HCT116 (cell line): ENCODE measurements around the gene PDE8A. TPM values are rescaled to one million over a fixed set of nuclear protein-coding genes. Genes with fewer than 3 reads are reported as not detected.

ENCODE experiments used
- ATAC-seq: fragments of 200-7000 bp; cut with Tn5 transposase; 2 replicates; pipeline ENCODE4 v1.9.1; 2020; ENCODE audit warnings: mild to moderate bottlenecking, moderate library complexity
- BruUV-seq: library from RNA; stranded (reverse); fragments of 400-500 nt; replicated peaks from 2 replicates; lab custom pipeline; 2021; lab: Mats Ljungman, UMichigan
- CTCF ChIA-PET: fragments of 300-600 bp; sonication (Branson Sonifier 250); formaldehyde crosslinking; loops from one replicate; lab custom pipeline; 2021; ENCODE audit warnings: antibody characterized with exemption; lab: Charles Lee
- POLR2A ChIA-PET: fragments of 300-600, 350-600 bp; sonication (Branson Sonifier 250); formaldehyde crosslinking; loops from one replicate; lab custom pipeline; 2021; ENCODE audit warnings: antibody characterized with exemption; lab: Charles Lee
- RAD21 ChIA-PET, 2 experiments: fragments of 300-600 bp; sonication (Branson Sonifier 250); formaldehyde crosslinking; loops; one replicate each; lab custom pipeline; 2023; ENCODE audit warnings: low total read pairs in 2 of 2; ENCODE audit not compliant: uncharacterized antibody in 2 of 2, unreplicated experiment in 2 of 2, low non-redundant PET in 1 of 2; lab: Charles Lee
- DNase-seq: peaks from one replicate; pipeline ENCODE4 v3.0.0-alpha.2; 2010; ENCODE audit warnings: low read depth, low spot score
- H2AFZ ChIP-seq: fragments of 200-600 bp; shearing (Covaris generic), sonication (generic); 2 replicates; pipeline ENCODE4 v1.6.1; 2017; ENCODE audit warnings: low read depth, mixed run types, mixed read lengths, antibody characterized with exemption, low read length; ENCODE audit not compliant: poor library complexity, severe bottlenecking
- H3K27ac ChIP-seq: 2 replicates; pipeline ENCODE4 v1.5.1; 2012; ENCODE audit warnings: low read depth, low read length
- H3K27me3 ChIP-seq: fragments of 200-600 bp; sonication (generic); 2 replicates; pipeline ENCODE4 v1.6.1; 2016; ENCODE audit warnings: mixed run types, low read length, mixed read lengths; ENCODE audit not compliant: insufficient read depth
- H3K36me3 ChIP-seq, 2 experiments: fragments of 200-500 bp in 1 of 2; fragments of 200-600 bp in 1 of 2; sonication (Bioruptor generic) in 1 of 2; sonication (generic) in 1 of 2; 2 replicates each; pipeline versions ENCODE4 v1.5.1 to v1.6.1; 2014 to 2016; ENCODE audit warnings: low read length in 2 of 2, inconsistent platforms in 1 of 2, mixed read lengths in 1 of 2, mixed run types in 1 of 2; ENCODE audit not compliant: insufficient read depth in 2 of 2, control insufficient read depth in 1 of 2
- H3K4me1 ChIP-seq, 2 experiments: fragments of 200-600 bp in 1 of 2; sonication (generic) in 1 of 2; 2 replicates each; pipeline versions ENCODE4 v1.5.1 to v1.6.1; 2012 to 2017; ENCODE audit warnings: low read length in 2 of 2, inconsistent platforms in 1 of 2, mild to moderate bottlenecking in 1 of 2, mixed read lengths in 1 of 2, mixed run types in 1 of 2, moderate library complexity in 1 of 2; ENCODE audit not compliant: insufficient read depth in 2 of 2, control insufficient read depth in 1 of 2
- H3K4me2 ChIP-seq: fragments of 200-600 bp; sonication (generic); 2 replicates; pipeline ENCODE4 v1.6.1; 2017; ENCODE audit warnings: mixed run types, low read length, mixed read lengths
- H3K4me3 ChIP-seq, 2 experiments: fragments of 200-600 bp in 1 of 2; sonication (generic) in 1 of 2; replicated peaks in 1 of 2; 2 replicates each; pipeline ENCODE4 v1.5.1; 2011 to 2016; ENCODE audit warnings: low read length in 2 of 2, control low read depth in 1 of 2, low read depth in 1 of 2, mild to moderate bottlenecking in 1 of 2, mixed read lengths in 1 of 2, mixed run types in 1 of 2
- H3K79me2 ChIP-seq: fragments of 200-600 bp; sonication (generic); 2 replicates; pipeline ENCODE4 v1.6.1; 2017; ENCODE audit warnings: mild to moderate bottlenecking, mixed run types, low read length, moderate library complexity, mixed read lengths; ENCODE audit not compliant: insufficient read depth
- H3K9ac ChIP-seq: fragments of 200-600 bp; sonication (generic); 2 replicates; pipeline ENCODE4 v1.6.1; 2016; ENCODE audit warnings: low read length, mixed read lengths
- H3K9me2 ChIP-seq: fragments of 200-600 bp; sonication (generic), shearing (Covaris generic); 2 replicates; pipeline ENCODE4 v1.6.1; 2017; ENCODE audit warnings: mixed run types, mild to moderate bottlenecking, moderate library complexity; ENCODE audit not compliant: insufficient read depth
- H3K9me3 ChIP-seq, 2 experiments: fragments of 200-500 bp in 1 of 2; fragments of 200-600 bp in 1 of 2; sonication (Bioruptor generic) in 1 of 2; sonication (generic) in 1 of 2; 2 replicates each; pipeline ENCODE4 v1.6.1; 2014 to 2017; ENCODE audit warnings: low read length in 2 of 2, mixed read lengths in 2 of 2, inconsistent platforms in 1 of 2, low read depth in 1 of 2, mild to moderate bottlenecking in 1 of 2, mixed run types in 1 of 2, moderate library complexity in 1 of 2; ENCODE audit not compliant: control insufficient read depth in 1 of 2, insufficient read depth in 1 of 2
- H4K20me1 ChIP-seq: fragments of 200-600 bp; sonication (generic), shearing (Covaris generic); 2 replicates; pipeline ENCODE4 v1.6.1; 2017; ENCODE audit warnings: mixed run types, mild to moderate bottlenecking, moderate library complexity; ENCODE audit not compliant: insufficient read depth
- EZH2 ChIP-seq: fragments of 200-600 bp; sonication (generic); IDR thresholded peaks from 2 replicates; pipeline ENCODE4 v1.6.1; 2017; ENCODE audit warnings: antibody characterized with exemption, mixed run types
- MAX ChIP-seq: IDR thresholded peaks from 2 replicates; pipeline ENCODE4 v1.6.1; 2012
- POLR2A ChIP-seq: IDR thresholded peaks from 2 replicates; pipeline ENCODE4 v1.7.0; 2011; ENCODE audit warnings: borderline replicate concordance; ENCODE audit not compliant: insufficient read depth, insufficient read length; ENCODE audit errors: extremely low read depth
- REST ChIP-seq: IDR thresholded peaks from 2 replicates; pipeline ENCODE4 v1.6.1; 2012; ENCODE audit warnings: low read depth
- SRF ChIP-seq: IDR thresholded peaks from 2 replicates; pipeline ENCODE4 v1.6.1; 2012; ENCODE audit warnings: low read depth
- TCF7L2 ChIP-seq: IDR thresholded peaks from 2 replicates; pipeline ENCODE4 v1.7.0; 2011; ENCODE audit warnings: borderline replicate concordance, inconsistent platforms; ENCODE audit not compliant: insufficient read depth, insufficient read length; ENCODE audit errors: extremely low read depth
- YY1 ChIP-seq: IDR thresholded peaks from 2 replicates; pipeline ENCODE4 v1.6.1; 2011; ENCODE audit warnings: low read length, low read depth, moderate library complexity, mild to moderate bottlenecking; ENCODE audit not compliant: insufficient replicate concordance; ENCODE audit errors: extremely low read depth
- ZFX ChIP-seq: fragments of 450-650 bp; IDR thresholded peaks from 2 replicates; pipeline ENCODE4 v1.6.1; 2017
- ZNF274 ChIP-seq: fragments of 200-500 bp; sonication (Bioruptor generic); IDR thresholded peaks from 2 replicates; pipeline ENCODE4 v1.6.1; 2014; ENCODE audit warnings: mild to moderate bottlenecking, low read depth, low read length, inconsistent platforms
- intact Hi-C: fragments of 100-400 bp; cut with micrococcal nuclease; formaldehyde crosslinking; loops from 2 replicates; pipeline ENCODE4 v1.10.0; 2022
- total RNA-seq: library from RNA; stranded (reverse); gene quantifications from one replicate; pipeline ENCODE4 v1.2.1, GENCODE V29; 2021; ENCODE audit not compliant: unreplicated experiment
- TF ChIP-seq, protein P1 (sequence below): IDR thresholded peaks from 2 replicates; pipeline ENCODE4 v1.6.1; 2011; ENCODE audit warnings: mild to moderate bottlenecking, low read length, moderate library complexity; ENCODE audit not compliant: insufficient replicate concordance; ENCODE audit errors: extremely low read depth

The PDE8A gene
- total RNA-seq, 1 experiment from 2014 or later, result 37.8 TPM

GRCh38 chr15:85157344-85157743 lies 175.7 kb downstream of the PDE8A start:
- H2AFZ ChIP-seq, result no peak overlapping the region
- no peaks in the 10 kb centered on the region for H4K20me1 ChIP-seq
- no peaks in the 10 kb centered on the region for H3K79me2 ChIP-seq
- H3K27me3 ChIP-seq, result no peaks in the 10 kb centered on the region
- ATAC-seq (no peak), DNase-seq (no peak)
- no peak overlapping the region for H3K9ac ChIP-seq
- TF ChIP-seq MAX, result no peak
- no peak for TF ChIP-seq ZFX
- TF ChIP-seq, protein P1, sequence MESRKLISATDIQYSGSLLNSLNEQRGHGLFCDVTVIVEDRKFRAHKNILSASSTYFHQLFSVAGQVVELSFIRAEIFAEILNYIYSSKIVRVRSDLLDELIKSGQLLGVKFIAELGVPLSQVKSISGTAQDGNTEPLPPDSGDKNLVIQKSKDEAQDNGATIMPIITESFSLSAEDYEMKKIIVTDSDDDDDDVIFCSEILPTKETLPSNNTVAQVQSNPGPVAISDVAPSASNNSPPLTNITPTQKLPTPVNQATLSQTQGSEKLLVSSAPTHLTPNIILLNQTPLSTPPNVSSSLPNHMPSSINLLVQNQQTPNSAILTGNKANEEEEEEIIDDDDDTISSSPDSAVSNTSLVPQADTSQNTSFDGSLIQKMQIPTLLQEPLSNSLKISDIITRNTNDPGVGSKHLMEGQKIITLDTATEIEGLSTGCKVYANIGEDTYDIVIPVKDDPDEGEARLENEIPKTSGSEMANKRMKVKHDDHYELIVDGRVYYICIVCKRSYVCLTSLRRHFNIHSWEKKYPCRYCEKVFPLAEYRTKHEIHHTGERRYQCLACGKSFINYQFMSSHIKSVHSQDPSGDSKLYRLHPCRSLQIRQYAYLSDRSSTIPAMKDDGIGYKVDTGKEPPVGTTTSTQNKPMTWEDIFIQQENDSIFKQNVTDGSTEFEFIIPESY, result no peak
- no peak for TF ChIP-seq REST
- no peak for TF ChIP-seq ZNF274
- TF ChIP-seq SRF, result no peak
- TF ChIP-seq TCF7L2, result no peak
- no peak for TF ChIP-seq EZH2
- no peak for TF ChIP-seq YY1
- no peak for TF ChIP-seq POLR2A
- no peaks in the 10 kb centered on the region for H3K4me1 ChIP-seq
- intact Hi-C loops, result no loop called here
- CTCF ChIA-PET, result no interaction called here
- no peaks in the 10 kb centered on the region for H3K9me3 ChIP-seq
- no peaks in the 10 kb centered on the region for H3K36me3 ChIP-seq
- POLR2A ChIA-PET, result no interaction called here
- H3K4me2 ChIP-seq, result no peak overlapping the region
- RAD21 ChIA-PET, result no interaction called here
- H3K9me2 ChIP-seq, result no peaks in the 10 kb centered on the region
- H3K27ac ChIP-seq, result no peak overlapping the region
- no peak overlapping the region for H3K4me3 ChIP-seq
- no TSS peak for BruUV-seq
